Nucleus accumbens (tissue), 56 donors: ENCODE data around the gene CACNA1D.
"Not testable (repeated sequence)": the region's sequence is repeated elsewhere in the genome, so short reads cannot be mapped to it uniquely, and the experiment has no call there.

Source experiments
- DNase-seq, 56 donors: peaks; one replicate each; lab custom pipeline; 2025; lab: John Stamatoyannopoulos, UW

Gene CACNA1D

GRCh38 chr3:53493963-53494791 is at the start of gene CACNA1D:
CACNA1D (plus strand) TSS chr3:53494611; CDS start chr3:53495167, 556 bp downstream.
- DNase-seq = peak in 31 of 56 donors; percentile 10 to 74 (median 37)

- no peak for DNase-seq
Measured at GRCh38 chr3:53457068-53457467, 37.3 kb upstream of the CACNA1D start.

GRCh38 chr3:53460326-53460725 is 34.1 kb upstream of the CACNA1D start:
- no peak for DNase-seq

DNA sequence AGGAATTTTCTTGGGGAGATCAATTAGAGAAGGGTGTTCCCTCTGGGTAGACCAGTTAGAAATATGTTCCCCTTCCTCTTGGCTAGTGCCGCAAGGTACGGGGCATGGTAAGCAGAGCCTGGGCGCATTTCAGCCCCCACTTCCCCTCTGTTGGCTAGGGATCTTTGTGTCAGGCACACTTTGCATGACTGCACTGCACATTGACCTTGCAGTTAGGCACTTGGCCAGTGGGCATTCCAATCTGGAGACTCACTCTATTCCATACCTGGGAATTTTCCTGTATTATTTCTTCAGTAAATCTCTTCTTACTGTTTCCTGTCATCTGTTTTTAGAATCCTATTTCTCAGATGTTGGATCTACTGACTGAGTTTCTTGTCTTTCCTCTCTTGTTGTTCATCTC is 30.0 kb upstream of the CACNA1D start:
- no peak for DNase-seq

- DNase-seq = peak in 1 of 56 donors; percentile 5
Measured at GRCh38 chr3:53469758-53470157, 24.7 kb upstream of the CACNA1D start.

DNA sequence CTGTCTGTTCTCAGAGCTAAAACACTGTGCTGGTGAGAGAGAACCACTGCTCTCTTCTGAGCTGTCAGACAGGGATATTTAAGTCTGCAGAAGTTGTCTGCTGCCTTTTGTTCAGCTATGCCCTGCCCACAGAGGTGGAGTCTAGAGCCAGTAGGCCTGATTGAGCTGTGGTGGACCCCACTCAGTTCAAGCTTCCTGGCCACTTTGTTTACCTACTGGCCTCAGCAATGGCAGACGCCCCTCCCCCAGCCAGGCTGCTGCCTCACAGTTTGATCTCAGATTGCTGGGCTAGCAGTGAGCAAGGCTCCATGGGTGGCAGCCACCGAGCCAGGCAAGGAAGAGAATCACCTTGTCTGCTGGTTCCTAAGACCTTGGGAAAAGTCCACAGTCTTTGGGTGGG is 21.0 kb upstream of the CACNA1D start:
- no peak for DNase-seq

DNA sequence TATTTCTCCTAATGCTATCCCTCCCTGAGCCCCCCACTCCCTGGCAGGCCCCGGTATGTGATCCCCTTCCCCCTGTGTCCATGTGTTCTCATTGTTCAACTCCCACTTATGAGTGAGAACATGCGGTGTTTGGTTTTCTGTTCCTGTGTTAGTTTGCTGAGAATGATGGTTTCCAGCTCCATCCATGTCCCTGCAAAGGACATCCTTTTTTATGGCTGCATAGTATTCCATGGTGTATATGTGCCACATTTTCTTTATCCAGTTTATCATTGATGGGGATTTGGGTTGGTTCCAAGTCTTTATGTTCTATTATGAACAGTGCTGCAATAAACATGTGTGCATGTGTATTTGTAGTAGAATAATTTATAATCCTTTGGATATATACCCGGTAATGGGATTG is 18.0 kb upstream of the CACNA1D start:
- not testable (repeated sequence) for DNase-seq

DNA sequence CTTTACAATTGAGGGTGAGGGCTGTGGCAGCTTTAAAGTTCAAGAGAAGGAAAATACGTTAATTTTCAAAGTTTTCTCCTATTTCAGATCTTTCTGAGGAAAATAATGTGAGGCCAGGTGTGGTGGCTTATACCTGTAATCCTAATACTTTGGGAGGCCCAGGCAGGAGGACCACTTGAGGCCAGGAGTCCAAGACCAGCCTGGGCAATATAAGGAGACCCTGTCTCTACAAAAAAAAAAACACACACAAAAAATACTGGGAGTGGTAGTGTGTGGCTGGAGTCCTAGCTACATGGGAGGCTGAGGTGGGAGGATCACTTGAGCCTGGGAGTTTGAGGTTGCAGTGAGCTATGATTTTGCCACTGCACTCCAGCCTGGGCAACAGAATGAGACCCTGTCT is 16.7 kb upstream of the CACNA1D start:
- DNase-seq = not testable (repeated sequence)

DNA sequence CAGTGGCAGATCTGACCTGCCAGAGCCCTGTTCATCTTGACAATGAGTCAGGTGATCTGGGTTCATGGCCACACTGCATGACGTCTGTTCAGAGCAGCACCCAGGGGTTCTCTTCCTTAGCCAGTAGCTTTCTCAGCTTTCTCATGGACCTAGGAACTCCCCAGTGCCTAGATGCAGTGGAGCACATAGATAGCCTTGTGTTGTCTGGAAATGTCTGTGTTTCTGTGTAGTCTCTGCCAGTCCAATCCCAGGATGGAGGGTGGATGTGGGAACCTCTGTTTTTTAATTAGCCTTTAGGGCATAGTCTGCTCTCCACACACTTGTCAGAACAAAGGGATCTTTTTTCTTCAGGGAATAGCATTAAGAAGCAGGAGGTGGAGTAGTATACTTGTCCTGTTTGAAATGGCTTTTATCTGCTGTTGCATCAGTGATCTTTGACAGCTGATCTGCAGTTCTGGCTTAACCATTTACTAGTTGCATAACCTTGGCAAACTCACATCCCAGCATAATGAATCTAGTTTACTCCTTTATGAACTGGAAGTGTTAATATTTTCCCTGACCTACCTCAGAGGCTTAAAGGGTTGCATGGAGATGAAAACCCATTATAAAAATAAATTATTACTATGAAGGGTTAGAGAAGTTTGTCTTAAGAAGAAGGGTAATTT is 16.1 kb upstream of the CACNA1D start:
- DNase-seq = no peak

GRCh38 chr3:53478921-53479664 is 15.3 kb upstream of the CACNA1D start:
- DNase-seq = no peak

GRCh38 chr3:53482227-53482626 is 12.2 kb upstream of the CACNA1D start:
- DNase-seq = no peak

DNA sequence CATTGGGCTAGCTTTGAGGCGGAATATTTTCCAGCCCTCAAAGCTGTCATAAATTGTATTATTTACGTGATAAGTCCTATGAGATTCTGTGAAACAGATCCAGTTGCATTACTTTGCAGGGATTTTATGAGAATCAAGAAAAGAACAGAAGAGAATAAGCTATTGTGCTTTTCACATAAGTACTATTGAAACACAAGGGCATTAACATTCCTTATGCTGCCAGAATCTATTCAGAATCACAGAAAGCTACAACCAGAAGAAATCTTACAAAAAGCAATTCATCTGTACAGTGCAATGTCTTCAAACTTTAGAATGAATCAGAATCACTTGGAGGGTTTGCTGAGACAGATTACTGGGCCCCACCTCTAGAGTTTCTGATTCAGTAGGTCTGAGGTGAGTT is 10.6 kb upstream of the CACNA1D start:
- no peak for DNase-seq

DNA sequence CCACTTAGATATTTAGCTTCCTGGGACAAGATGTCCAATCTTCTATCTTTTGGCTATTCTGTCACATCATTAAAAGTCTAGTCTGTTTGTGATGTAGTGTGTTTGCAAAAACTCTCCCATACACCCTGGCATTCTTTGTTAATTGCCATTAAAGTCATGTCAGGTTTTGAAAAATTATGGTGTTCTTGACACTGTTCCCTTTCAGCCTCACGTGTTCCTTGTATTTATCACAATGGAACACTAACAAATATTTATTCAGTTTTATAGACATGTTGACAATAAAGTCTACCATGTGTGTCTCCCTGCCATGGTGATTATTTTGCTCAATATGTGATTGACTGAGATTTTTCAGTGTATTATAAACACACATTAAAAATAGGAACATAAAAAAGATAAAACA is 9.4 kb upstream of the CACNA1D start:
- DNase-seq = no peak

DNA sequence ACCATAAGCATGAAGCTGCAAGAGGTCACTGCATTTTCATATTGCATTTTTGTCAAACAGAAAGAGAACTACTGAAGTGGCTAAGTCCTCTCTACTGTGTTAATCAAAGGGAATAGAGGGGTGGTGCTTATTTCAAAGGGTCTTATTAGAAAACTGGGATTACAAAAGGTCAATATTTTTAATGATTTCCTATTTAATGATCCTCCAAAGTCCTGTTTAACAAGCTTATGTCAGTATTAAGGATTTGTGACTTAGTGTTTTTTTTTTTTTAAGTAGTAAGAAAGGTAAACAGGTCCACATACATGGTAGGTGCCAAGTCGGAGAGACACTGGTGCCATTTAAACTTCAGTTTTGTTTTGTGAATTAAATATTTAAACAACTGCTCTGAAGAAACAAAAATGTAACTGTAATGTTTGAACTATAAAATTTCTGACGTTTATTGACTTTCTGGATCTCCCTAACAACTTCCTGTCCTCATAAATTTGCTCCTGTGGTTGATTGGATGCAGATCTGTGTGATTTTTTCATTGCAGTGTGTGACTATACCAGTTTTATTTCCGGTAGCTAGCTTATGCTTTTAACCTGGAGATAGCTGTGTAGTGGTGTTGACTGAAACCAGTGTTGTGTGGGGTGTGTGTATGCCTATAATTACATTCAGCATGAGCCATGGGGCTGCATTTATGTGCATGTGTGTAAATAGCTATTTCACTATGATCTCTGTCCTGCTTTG is 8.6 kb upstream of the CACNA1D start:
- DNase-seq = no peak

DNA sequence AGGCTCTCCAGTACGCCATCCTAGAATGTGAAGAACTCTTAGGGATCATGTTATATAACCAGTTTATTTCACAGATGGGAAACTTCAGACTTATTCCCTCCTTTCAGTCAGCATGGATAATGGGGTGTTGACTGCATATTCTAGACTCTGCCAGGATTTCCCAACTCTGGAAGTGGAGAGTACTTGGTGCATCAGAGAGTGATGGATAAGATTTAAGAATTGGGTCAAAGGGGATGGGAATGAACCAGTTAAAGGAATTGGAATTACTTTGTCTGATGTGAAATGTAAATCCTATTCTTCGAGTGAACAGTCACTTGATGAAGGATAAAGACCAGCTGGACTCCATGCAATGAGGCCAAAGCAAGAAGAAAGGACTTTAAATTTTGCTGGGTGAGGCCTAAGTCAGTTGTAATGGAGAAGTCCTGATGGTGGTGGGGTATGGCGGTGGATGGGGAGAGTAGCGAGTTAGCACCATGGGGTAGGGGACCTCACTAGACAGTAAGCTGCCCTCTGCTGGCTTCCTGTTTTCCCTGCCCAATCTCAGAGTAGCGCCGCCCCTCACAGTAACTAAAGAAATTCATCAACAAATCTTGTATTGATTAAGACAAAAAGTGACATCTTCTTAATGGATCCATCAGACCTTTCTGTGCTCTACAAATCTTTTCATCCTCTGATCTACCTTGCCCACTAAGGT is 7.3 kb upstream of the CACNA1D start:
- DNase-seq = no peak

- DNase-seq = no peak
Measured at GRCh38 chr3:53489386-53489785, 5.0 kb upstream of the CACNA1D start.

- DNase-seq = no peak
Measured at GRCh38 chr3:53489787-53490458, 4.5 kb upstream of the CACNA1D start.

GRCh38 chr3:53490459-53490968 is 3.9 kb upstream of the CACNA1D start:
- DNase-seq = no peak

DNA sequence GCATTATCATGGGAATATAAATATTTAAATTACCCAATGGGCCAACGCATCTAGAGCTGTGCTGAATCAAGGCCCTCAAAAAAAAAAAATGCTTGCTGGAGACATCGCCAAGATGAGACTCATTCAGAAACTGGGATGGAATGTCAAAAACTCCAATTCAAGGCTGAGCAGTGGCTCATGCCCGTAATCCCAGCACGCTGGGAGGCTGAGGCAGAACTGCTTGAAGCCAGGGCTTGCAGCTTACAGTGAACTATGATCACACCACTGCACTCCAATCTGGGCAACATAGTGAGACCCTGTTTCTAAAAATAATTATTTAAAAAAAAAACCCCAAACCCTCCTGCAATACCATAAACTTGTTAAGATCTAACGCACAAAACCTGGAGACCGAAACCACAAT is 3.1 kb upstream of the CACNA1D start:
- no peak for DNase-seq
